IMR-90 (cell line): ENCODE measurements around the gene CTAGE1. TPM values are rescaled to one million over a fixed set of nuclear protein-coding genes. Genes with fewer than 3 reads are reported as not detected.

Experiments
- ATAC-seq: fragments of 200-7000 bp; cut with Tn5 transposase; 2 replicates; pipeline ENCODE4 v1.9.1; 2020; ENCODE audit warnings: low read depth, mild to moderate bottlenecking, moderate library complexity
- BruUV-seq: library from RNA; stranded (reverse); fragments of 400-500 nt; replicated peaks from 2 replicates; lab custom pipeline; 2021; lab: Mats Ljungman, UMichigan
- CTCF ChIA-PET: fragments of 300-600 bp; formaldehyde crosslinking; extraction: SDS; loops from one replicate; lab custom pipeline; 2021; ENCODE audit warnings: antibody characterized with exemption; lab: Yijun Ruan, JAX
- POLR2A ChIA-PET: fragments of 300-600 bp; sonication (Branson Sonifier 250); formaldehyde crosslinking; loops from one replicate; lab custom pipeline; 2022; ENCODE audit warnings: antibody characterized with exemption; ENCODE audit not compliant: unreplicated experiment; lab: Charles Lee
- DNase-seq: peaks from one replicate; pipeline ENCODE4 v3.0.0; 2013
- H2AFZ ChIP-seq: replicated peaks from 2 replicates; pipeline ENCODE3; 2013; ENCODE audit warnings: low read length, mild to moderate bottlenecking; ENCODE audit not compliant: poor library complexity
- H2AK5ac ChIP-seq: 2 replicates; pipeline ENCODE4 v1.6.1; 2013; ENCODE audit warnings: low read depth, low read length, inconsistent platforms
- H2AK9ac ChIP-seq: replicated peaks from 2 replicates; pipeline ENCODE3; 2013; ENCODE audit warnings: mild to moderate bottlenecking, low read depth, low read length, moderate library complexity; ENCODE audit not compliant: poor library complexity
- H2BK120ac ChIP-seq: 2 replicates; pipeline ENCODE4 v1.6.1; 2013; ENCODE audit warnings: low read depth, low read length, inconsistent platforms
- H2BK15ac ChIP-seq: 3 replicates; pipeline ENCODE4 v1.6.1; 2013; ENCODE audit warnings: low read depth, low read length, inconsistent platforms
- H2BK20ac ChIP-seq: 2 replicates; pipeline ENCODE4 v1.6.1; 2013; ENCODE audit warnings: low read depth, mild to moderate bottlenecking, inconsistent platforms, low read length, moderate library complexity
- H2BK5ac ChIP-seq: 2 replicates; pipeline ENCODE4 v1.6.1; 2013; ENCODE audit warnings: mild to moderate bottlenecking, low read depth, low read length, inconsistent platforms; ENCODE audit not compliant: poor library complexity, severe bottlenecking
- H3K14ac ChIP-seq: replicated peaks from 2 replicates; pipeline ENCODE4 v1.6.1; 2013; ENCODE audit warnings: low read depth, low read length, inconsistent platforms
- H3K18ac ChIP-seq: 2 replicates; pipeline ENCODE4 v1.6.1; 2013; ENCODE audit warnings: low read depth, low read length, control low read depth
- H3K23ac ChIP-seq: 2 replicates; pipeline ENCODE4 v1.6.1; 2013; ENCODE audit warnings: low read depth, low read length, inconsistent platforms
- H3K27ac ChIP-seq: 2 replicates; pipeline ENCODE4 v1.5.1; 2013; ENCODE audit warnings: mild to moderate bottlenecking, control low read depth, low read length; ENCODE audit not compliant: insufficient read depth
- H3K27me3 ChIP-seq: 2 replicates; pipeline ENCODE4 v1.6.1; 2013; ENCODE audit warnings: low read length; ENCODE audit not compliant: control insufficient read depth, insufficient read depth
- H3K36me3 ChIP-seq: 2 replicates; pipeline ENCODE4 v1.6.1; 2013; ENCODE audit warnings: low read length, mixed read lengths; ENCODE audit not compliant: control insufficient read depth, insufficient read depth
- H3K4ac ChIP-seq: 2 replicates; pipeline ENCODE4 v1.6.1; 2013; ENCODE audit warnings: low read depth, low read length, inconsistent platforms
- H3K4me1 ChIP-seq: 2 replicates; pipeline ENCODE4 v1.6.1; 2013; ENCODE audit warnings: low read length, mixed read lengths; ENCODE audit not compliant: control insufficient read depth, insufficient read depth
- H3K4me2 ChIP-seq: 2 replicates; pipeline ENCODE4 v1.6.1; 2013; ENCODE audit warnings: low read depth, mild to moderate bottlenecking, control low read depth, low read length, moderate library complexity
- H3K4me3 ChIP-seq: 2 replicates; pipeline ENCODE4 v1.5.1; 2013; ENCODE audit warnings: low read depth, mild to moderate bottlenecking, control low read depth, low read length, moderate library complexity; ENCODE audit not compliant: insufficient read depth
- H3K56ac ChIP-seq: 2 replicates; pipeline ENCODE4 v1.6.1; 2013; ENCODE audit warnings: low read length, inconsistent platforms; ENCODE audit not compliant: insufficient read depth; ENCODE audit errors: extremely low read depth
- H3K79me1 ChIP-seq, 2 experiments: 2 replicates each; pipeline ENCODE4 v1.6.1; 2013; ENCODE audit warnings: low read length in 2 of 2, inconsistent platforms in 1 of 2, low read depth in 1 of 2
- H3K9ac ChIP-seq: 2 replicates; pipeline ENCODE4 v1.6.1; 2013; ENCODE audit warnings: low read depth, low read length, control low read depth
- H3K9me1 ChIP-seq: 2 replicates; pipeline ENCODE4 v1.6.1; 2013; ENCODE audit warnings: low read length, inconsistent platforms; ENCODE audit not compliant: insufficient read depth
- H3K9me3 ChIP-seq: 2 replicates; pipeline ENCODE4 v1.6.1; 2013; ENCODE audit warnings: low read length; ENCODE audit not compliant: control insufficient read depth, insufficient read depth
- H4K20me1 ChIP-seq: 2 replicates; pipeline ENCODE4 v1.6.1; 2013; ENCODE audit warnings: low read length, inconsistent platforms; ENCODE audit not compliant: insufficient read depth
- H4K5ac ChIP-seq: 2 replicates; pipeline ENCODE4 v1.6.1; 2013; ENCODE audit warnings: mild to moderate bottlenecking, low read depth, low read length, control low read depth
- H4K8ac ChIP-seq, 2 experiments: 2 replicates each; pipeline ENCODE4 v1.6.1; 2013; ENCODE audit warnings: low read depth in 2 of 2, low read length in 2 of 2, control low read depth in 1 of 2, inconsistent platforms in 1 of 2
- H4K91ac ChIP-seq: 2 replicates; pipeline ENCODE4 v1.6.1; 2013; ENCODE audit warnings: low read depth, low read length, inconsistent platforms; ENCODE audit not compliant: insufficient read depth
- BHLHE40 ChIP-seq: fragments of 150-350 bp; IDR thresholded peaks from 2 replicates; pipeline ENCODE4 v1.6.1; 2016; ENCODE audit warnings: mild to moderate bottlenecking, low read depth, low read length
- CHD1 ChIP-seq: IDR thresholded peaks from 2 replicates; pipeline ENCODE4 v1.6.1; 2012; ENCODE audit warnings: low read depth, low read length, improper control_type of control experiment
- FOS ChIP-seq: fragments of 150-350 bp; IDR thresholded peaks from 2 replicates; pipeline ENCODE4 v1.6.1; 2016; ENCODE audit warnings: low read depth, low read length
- MAFK ChIP-seq: IDR thresholded peaks from 2 replicates; pipeline ENCODE4 v1.6.1; 2012; ENCODE audit warnings: low read depth, low read length, improper control_type of control experiment
- MAZ ChIP-seq: IDR thresholded peaks from 2 replicates; pipeline ENCODE4 v1.6.1; 2012; ENCODE audit warnings: low read depth, mild to moderate bottlenecking, low read length, improper control_type of control experiment, moderate library complexity, borderline replicate concordance
- MXI1 ChIP-seq: IDR thresholded peaks from 2 replicates; pipeline ENCODE4 v1.6.1; 2012; ENCODE audit warnings: low read depth, mild to moderate bottlenecking, low read length, moderate library complexity, borderline replicate concordance
- NFE2L2 ChIP-seq: fragments of 150-350 bp; IDR thresholded peaks from 2 replicates; pipeline ENCODE4 v1.6.1; 2016; ENCODE audit warnings: low read depth, mild to moderate bottlenecking, low read length
- POLR2A ChIP-seq: IDR thresholded peaks from 2 replicates; pipeline ENCODE4 v1.6.1; 2012; ENCODE audit warnings: mild to moderate bottlenecking, low read depth, low read length
- RFX5 ChIP-seq: IDR thresholded peaks from 2 replicates; pipeline ENCODE4 v1.8.0; 2012; ENCODE audit warnings: low read depth, mild to moderate bottlenecking, low read length, moderate library complexity
- WGBS, 2 experiments: methylation state at CpG; one replicate each; pipeline versions ENCODE4 v1.1.5 to v1.1.7; 2013; ENCODE audit warnings: missing lambda C conversion rate in 2 of 2; ENCODE audit not compliant: insufficient read length in 1 of 2; ENCODE audit errors: extremely low coverage in 2 of 2; 5-methylcytosine and 5-hydroxymethylcytosine counted together
- dilution Hi-C: fragments of 300-500 bp; cut with HindIII; formaldehyde crosslinking; loops from one replicate; pipeline ENCODE4 v1.14.3; 2018; ENCODE audit warnings: low sequenced_read_pairs; ENCODE audit not compliant: unreplicated experiment
- in situ Hi-C: fragments of 300-500 bp; cut with MboI; formaldehyde crosslinking; loops from 3 replicates; pipeline ENCODE4 v1.14.3; 2019; ENCODE audit warnings: low sequenced_read_pairs, inconsistent platforms, mixed read lengths
- intact Hi-C: fragments of 100-400 bp; cut with micrococcal nuclease; formaldehyde crosslinking; loops from 2 replicates; pipeline ENCODE4 v1.10.0; 2022
- polyA plus RNA-seq, 3 experiments: library from polyadenylated mRNA; depleted of rRNA; stranded (reverse); fragments of >200 nt; gene quantifications; 2 replicates each; pipeline ENCODE4 v1.2.3, GENCODE V29; 2012; ENCODE audit warnings: low replicate concordance in 1 of 3
- total RNA-seq: library from RNA; depleted of rRNA; stranded (reverse); fragments of >200 nt; gene quantifications from 2 replicates; pipeline ENCODE4 v1.2.3, GENCODE V29; 2012
- TF ChIP-seq, protein P1 (sequence below): fragments of 150-350 bp; IDR thresholded peaks from 2 replicates; pipeline ENCODE4 v1.6.1; 2016; ENCODE audit warnings: low read depth, mild to moderate bottlenecking, low read length, moderate library complexity, borderline replicate concordance

Gene CTAGE1
- total and polyA plus RNA-seq, 2 of the 4 experiments (the other 2 are of a cell fraction), result 0.09 TPM; not detected in 1

DNA sequence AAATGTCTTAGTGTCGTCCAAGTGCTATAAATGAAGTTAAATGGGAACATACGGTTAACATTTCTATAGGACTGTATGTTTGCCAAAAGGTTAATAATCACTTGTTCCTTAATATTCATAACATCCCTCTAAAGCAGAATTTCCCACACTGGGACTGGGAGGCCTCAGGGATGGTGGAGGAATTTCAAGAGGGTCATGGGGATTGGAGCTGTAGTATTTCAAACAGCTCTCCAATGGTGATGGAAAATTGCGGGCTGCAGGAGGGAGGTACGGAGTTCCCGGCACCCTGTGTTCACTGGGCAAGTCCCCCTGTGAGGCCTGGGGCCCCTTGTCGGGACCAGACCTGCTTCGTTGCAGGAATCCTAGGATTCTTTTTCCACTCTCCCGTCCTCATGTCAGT lies 39.8 kb upstream of the CTAGE1 start:
- Histone ChIP-seq H3K56ac (no peak overlapping the region), H4K8ac (no peak overlapping the region), H3K27me3 (peaks cover 5% of the 10 kb centered on the region), H3K79me1 (no peaks in the 10 kb centered on the region), H3K23ac (no peak overlapping the region), H2AK5ac (no peak overlapping the region), H3K4me1 (no peaks in the 10 kb centered on the region), H3K4ac (no peak overlapping the region), H2BK15ac (no peak overlapping the region; the same call in 2 of the 3 replicates), H4K5ac (no peak overlapping the region), H3K9me1 (peaks cover 8% of the 10 kb centered on the region), H2BK5ac (no peak overlapping the region), H3K9ac (no peak overlapping the region), H3K14ac (no peak overlapping the region), H2BK20ac (no peak overlapping the region), H3K18ac (no peak overlapping the region), H2BK120ac (no peak overlapping the region), H4K20me1 (no peaks in the 10 kb centered on the region), H4K91ac (no peak overlapping the region), H2AK9ac (no peak overlapping the region), H3K4me2 (no peak overlapping the region), H3K27ac (no peak overlapping the region), H3K9me3 (no peaks in the 10 kb centered on the region), H3K4me3 (no peak overlapping the region), H3K36me3 (no peaks in the 10 kb centered on the region), H2AFZ (no peak overlapping the region)
- ATAC-seq (no peak), DNase-seq (no peak)
- no CpG with 5 or more reads among the region's 8 CpGs for WGBS, 2 experiments
- BruUV-seq, result no TSS peak
- ChIA-PET CTCF (no interaction called here), POLR2A (no interaction called here)
- TF ChIP-seq RFX5 (no peak), CHD1 (no peak), POLR2A (no peak), FOS (no peak), BHLHE40 (no peak), MXI1 (no peak), NFE2L2 (no peak), MAZ (no peak), MAFK (no peak)
- TF ChIP-seq, protein P1, sequence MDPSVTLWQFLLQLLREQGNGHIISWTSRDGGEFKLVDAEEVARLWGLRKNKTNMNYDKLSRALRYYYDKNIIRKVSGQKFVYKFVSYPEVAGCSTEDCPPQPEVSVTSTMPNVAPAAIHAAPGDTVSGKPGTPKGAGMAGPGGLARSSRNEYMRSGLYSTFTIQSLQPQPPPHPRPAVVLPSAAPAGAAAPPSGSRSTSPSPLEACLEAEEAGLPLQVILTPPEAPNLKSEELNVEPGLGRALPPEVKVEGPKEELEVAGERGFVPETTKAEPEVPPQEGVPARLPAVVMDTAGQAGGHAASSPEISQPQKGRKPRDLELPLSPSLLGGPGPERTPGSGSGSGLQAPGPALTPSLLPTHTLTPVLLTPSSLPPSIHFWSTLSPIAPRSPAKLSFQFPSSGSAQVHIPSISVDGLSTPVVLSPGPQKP, result no peak
- in situ Hi-C loops, result no loop called here
- dilution Hi-C loops, result no loop called here
- intact Hi-C loops, result no loop called here
